ENCODE results near the gene TPBGL. TPM values are rescaled to one million over a fixed set of nuclear protein-coding genes. Genes with fewer than 3 reads are reported as not detected.

TPBGL gene
- total RNA-seq: not detected

- no peak for DNase-seq
Observed at GRCh38 chr11:75240311-75241035, at the start of gene TPBGL. Gene TPBGL (plus strand): TSS chr11:75240774. CDS start chr11:75241050, 276 bp downstream.

GRCh38 chr11:75191330-75191717, 49.2 kb upstream of the TPBGL start:
- DNase-seq: no peak

GRCh38 chr11:75193271-75193670, 47.3 kb upstream of the TPBGL start:
- DNase-seq: no peak

- DNase-seq: no peak
Observed at GRCh38 chr11:75193711-75194110, 46.9 kb upstream of the TPBGL start.

GRCh38 chr11:75194147-75194546, 46.4 kb upstream of the TPBGL start:
- DNase-seq: no peak

- DNase-seq: no peak
Observed at GRCh38 chr11:75195167-75195962, 45.2 kb upstream of the TPBGL start.

GRCh38 chr11:75196426-75196825, 44.1 kb upstream of the TPBGL start:
- no peak for DNase-seq

GRCh38 chr11:75197512-75198277, 42.9 kb upstream of the TPBGL start:
- DNase-seq: no peak

GRCh38 chr11:75198278-75198973, 42.1 kb upstream of the TPBGL start:
- no peak for DNase-seq

GRCh38 chr11:75199412-75199955, 41.1 kb upstream of the TPBGL start:
- no peak for DNase-seq

GRCh38 chr11:75200051-75200450, 40.5 kb upstream of the TPBGL start:
- no peak for DNase-seq

GRCh38 chr11:75200531-75200930, 40.0 kb upstream of the TPBGL start:
- no peak for DNase-seq

GRCh38 chr11:75201771-75202170, 38.8 kb upstream of the TPBGL start:
- DNase-seq: no peak

- no peak for DNase-seq
Observed at GRCh38 chr11:75202195-75202594, 38.4 kb upstream of the TPBGL start.

- no peak for DNase-seq
Observed at GRCh38 chr11:75203138-75203537, 37.4 kb upstream of the TPBGL start.

GRCh38 chr11:75203641-75204011, 36.9 kb upstream of the TPBGL start:
- DNase-seq: no peak

- no peak for DNase-seq
Observed at GRCh38 chr11:75204012-75204674, 36.4 kb upstream of the TPBGL start.

- peak; percentile 41 for DNase-seq
Observed at GRCh38 chr11:75204685-75205563, 35.6 kb upstream of the TPBGL start.

GRCh38 chr11:75205564-75206020, 35.0 kb upstream of the TPBGL start:
- no peak for DNase-seq

GRCh38 chr11:75208446-75208845, 32.1 kb upstream of the TPBGL start:
- no peak for DNase-seq
